CD4-positive, alpha-beta T cell treated with Interleukin-4 for 4 hours (primary cell): ENCODE results near the gene PRR5L.

Experiments
- DNase-seq: peaks from one replicate; pipeline ENCODE4 v3.0.0-alpha.2; 2020

The PRR5L gene

DNA sequence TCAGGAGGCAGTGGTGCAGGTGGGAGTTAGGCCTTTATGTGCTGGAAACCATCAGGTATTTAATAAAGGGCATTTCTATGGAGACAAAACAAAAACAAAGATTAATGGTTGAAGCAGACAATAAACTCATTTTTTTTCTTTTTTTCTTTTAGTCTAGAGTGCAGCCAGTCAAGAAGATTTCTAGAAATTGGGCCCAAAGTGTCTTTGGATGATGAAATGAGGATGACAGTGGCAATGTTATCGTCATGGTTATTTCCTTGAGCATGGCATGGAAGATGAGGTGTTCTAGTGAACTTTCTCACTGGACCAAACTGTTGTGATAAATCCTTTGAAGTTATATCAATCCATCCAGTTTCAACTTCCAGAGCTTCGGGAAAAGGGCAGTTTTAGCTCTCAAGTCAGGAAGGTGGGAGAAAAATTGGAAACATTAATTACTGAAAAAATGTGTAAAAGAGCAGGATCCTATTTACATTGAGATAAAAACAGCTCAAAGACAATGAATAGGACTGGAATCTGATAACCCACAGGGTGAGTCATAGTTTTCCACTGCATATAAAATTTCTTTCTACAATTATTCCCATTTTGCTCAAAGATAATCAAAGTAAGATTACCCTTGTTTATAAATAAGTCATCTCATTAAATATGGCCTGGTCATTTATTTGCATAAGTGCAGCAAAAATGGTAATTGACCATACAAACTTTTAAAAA, 33.0 kb downstream of the PRR5L start:
- no peak for DNase-seq

DNA sequence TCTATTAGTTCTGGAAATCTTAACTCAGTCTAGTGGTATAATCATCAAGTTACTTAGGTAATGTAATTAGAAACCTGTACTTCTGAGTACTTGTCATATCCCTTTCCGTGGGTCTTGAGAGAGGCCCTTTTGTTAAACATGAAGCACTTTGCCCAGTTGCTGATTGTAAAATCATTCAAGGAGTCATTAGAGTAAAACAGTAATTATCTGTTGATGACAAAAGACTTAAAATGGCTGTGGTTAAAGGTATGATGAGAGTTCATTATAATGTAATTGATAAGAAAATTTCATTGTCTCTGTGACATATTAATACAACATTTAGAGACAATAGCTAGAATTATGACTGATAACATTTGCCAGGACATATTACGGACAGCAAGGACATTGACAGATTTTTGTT, 34.3 kb downstream of the PRR5L start:
- DNase-seq = no peak

DNA sequence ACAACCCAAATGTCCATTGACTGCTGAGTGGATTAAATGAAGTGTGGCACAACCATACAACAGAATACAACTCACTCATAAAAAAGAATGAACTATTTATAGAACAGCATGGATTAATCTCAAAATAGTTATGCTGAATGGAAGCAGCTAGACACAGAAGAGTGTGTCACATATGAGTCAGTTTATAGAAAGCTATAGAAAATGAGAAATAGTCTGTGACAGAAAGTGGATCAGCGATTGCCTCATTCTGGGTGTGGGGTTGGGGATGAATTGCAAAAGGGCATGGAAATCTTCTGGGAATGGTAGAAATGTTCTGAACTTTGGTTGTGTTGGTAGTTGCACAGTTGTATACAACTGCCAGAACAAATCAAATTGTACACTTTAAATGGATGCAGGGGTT, 37.4 kb downstream of the PRR5L start:
- DNase-seq = no peak

DNA sequence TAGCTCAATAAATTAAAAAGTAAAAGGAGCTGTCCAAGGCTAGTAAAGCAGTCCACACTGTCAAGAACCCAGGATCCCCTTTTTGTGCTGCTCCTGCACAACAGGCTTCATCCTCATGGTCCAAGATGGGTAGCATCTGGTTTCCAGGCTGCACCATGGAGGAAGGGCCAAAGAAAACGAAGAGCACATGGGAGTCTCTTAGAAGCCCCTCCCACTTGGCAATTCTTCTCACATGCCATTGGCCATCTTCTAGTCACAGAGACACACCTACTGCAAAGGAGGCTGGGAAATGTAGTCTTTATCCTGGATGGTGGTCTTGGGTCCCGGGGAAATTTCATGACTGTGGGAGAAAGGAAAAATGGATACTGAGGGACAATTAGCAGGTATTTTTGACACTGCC, 37.8 kb downstream of the PRR5L start:
- no peak for DNase-seq

DNA sequence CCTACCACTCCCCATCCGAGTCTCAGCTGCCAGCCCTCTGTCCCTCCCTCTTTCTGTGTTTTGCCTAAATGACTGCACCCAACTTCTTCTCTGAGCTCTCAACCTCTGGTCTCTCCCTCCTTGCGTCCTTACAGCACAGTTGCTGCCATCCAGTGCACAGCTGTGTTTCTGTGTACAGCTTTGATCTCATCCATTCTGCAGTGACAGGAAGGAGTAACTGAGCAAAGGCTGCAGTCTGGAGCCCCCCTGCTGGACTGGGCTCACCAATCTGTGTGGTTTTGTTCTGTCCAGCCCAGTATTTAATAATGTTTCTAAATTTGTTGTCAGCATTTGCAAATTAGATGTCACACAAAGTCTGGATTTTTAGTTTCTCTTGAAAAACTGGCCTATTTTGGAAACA, 43.8 kb downstream of the PRR5L start:
- no peak for DNase-seq

DNA sequence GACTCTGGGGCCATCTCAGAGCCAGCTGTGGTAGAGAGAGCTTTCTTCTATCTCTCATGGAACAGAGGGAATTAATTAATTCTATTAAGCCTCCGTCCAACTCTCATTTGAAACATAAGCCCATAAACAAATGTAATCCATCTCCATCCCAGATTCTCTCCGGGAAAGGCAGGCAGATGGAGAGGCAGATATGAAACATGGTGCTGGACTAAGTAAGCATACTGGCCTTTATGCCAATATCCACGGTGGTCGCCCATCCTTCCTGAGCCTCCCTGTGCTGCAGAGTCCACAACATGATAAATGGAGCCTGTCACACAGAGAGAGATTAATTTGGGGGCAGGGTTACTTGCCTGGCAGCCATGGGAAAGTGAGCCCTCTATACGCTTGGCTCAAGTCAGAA, 44.8 kb downstream of the PRR5L start:
- DNase-seq = no peak

DNA sequence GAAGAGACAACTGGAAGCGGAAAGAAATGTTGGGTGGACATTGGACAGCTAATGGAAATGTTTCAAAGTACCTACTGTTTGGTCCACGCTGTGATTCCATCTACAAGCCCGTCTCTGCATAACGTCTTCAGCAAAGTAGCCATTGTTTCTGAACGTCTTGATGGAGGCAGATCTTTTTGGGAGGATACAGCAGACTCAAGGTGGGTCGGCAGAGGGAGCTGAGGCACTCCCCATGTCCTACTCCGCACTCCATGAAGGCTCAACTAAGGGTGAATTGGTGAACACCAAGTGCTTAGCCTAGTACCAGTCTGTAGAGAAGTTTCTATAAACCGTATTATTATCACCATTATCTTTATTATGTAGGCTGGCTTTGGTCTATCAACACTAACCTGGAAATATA, 45.8 kb downstream of the PRR5L start:
- no peak for DNase-seq

DNA sequence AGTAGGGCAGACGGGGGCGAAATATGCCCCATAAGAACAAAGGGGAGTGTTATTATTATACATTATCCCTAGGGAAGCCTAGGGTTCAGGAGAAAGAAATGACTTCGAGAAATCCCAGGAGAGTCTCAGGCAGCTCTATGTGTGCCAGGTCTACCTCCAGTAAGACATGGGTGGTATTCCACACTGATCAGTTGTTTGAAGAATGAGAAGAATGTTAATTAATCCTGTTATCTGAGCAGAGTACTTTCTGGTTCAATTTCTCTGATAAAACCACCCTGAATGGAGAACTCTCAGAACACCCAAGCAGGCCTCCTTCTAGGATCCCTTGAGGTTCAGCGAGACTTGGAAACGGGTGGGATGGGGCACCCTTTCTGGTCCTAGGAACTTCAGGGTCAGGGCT, 46.2 kb downstream of the PRR5L start:
- no peak for DNase-seq

DNA sequence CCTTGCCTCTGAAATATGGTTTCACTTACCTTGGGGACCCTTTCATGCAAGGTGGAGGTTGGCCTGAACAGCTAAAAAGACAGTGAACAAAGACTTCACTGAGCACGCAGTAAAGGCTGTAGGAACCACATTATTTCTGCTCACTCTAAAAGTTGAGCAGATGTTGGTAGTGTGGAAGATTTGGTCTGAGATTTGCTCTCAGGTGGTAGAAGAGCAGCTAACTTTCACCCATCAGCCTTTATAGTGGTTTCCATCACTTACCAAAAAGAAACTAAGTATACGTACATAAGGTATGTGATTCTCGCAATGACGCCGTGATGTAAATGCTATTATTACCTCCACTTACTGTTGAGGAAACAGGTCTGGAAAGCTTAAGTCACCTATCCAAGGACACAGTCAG, 47.3 kb downstream of the PRR5L start:
- DNase-seq = no peak

DNA sequence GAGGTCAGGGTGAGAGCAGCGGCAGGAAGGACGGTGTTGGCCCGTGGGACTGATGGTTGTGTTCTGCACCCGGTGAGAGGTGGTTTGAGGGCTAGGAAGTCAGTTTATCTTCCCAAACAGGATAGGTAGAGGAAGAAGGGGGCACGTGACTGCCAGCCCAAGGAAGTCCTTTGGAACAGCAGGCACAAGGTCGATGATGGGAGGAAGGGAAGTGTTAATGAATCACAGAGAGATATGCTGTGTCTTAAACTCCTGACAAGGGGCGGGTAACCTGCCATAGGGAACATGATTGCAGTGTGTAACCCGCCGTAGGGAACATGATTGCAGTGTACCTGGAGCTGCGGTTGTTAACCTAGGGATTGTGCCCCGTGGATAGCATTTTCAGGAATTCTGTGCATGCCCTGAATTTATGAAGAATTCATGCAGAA, 49.0 kb downstream of the PRR5L start:
- DNase-seq = no peak

DNA sequence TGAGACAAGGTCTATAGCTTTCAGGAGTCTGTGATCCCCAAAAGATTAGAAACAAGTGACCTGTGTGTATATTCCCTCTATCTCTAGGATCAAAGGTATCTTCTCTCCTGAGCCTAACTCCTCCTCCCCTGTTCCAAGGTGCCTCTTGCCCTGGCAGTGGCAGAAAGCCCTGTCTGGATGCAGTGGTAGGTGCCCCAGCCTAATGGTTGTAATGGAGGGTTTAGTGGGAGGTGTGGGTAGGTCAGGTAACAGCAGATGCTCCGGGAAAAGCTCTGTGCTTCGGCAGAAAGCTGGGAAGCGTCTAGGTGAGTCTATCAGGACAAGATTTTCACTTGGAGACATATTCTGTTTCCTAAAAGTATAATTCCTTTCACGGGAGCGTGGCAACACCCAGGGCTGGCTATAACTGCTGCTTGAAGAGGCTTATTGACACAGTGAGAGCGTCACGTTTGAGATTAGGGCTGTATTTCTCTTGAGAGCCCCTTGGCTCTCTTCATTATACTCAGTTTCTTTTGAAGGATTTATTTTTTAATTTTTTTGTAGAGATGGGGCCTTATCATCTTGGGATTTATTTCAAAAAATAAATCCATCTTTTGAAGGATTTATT, 49.5 kb downstream of the PRR5L start:
- no peak for DNase-seq

DNA sequence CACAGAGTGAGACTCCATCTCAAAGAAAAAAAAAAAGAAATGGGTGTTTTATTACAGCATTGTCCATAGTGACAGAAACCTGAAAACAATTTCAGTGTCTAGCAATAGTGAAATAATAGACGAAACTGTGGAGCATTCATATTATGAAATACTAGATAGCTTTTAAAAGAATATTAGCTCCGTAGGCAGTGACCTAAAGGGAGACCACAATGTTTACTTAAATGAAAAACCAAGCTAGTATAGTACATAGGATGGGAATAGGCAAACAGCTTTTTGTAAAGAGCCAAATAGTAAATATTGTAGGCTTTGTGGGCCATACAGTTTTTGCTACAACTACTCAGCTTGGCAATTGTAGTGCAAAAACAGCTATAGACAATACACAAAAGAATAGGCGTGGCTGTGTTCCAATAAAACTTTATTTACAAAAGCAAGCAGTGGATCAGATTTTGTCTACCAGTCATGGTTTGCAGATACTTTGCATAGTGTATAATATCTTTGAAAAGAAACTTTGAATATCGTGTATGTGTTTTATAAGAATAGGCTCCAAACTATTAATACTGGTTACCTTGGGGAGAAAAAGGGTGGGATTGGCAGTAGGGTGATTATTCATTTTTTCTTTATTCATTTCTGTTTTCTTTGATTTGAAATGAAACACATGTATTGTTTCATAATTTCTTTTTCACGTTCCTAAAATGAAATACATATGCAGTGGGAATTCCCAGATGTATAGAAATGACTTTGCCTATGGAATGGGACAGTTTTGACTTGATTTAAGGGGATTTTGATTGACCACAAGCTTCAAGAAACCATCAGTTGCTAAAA, 50.7 kb downstream of the PRR5L start:
- no peak for DNase-seq

DNA sequence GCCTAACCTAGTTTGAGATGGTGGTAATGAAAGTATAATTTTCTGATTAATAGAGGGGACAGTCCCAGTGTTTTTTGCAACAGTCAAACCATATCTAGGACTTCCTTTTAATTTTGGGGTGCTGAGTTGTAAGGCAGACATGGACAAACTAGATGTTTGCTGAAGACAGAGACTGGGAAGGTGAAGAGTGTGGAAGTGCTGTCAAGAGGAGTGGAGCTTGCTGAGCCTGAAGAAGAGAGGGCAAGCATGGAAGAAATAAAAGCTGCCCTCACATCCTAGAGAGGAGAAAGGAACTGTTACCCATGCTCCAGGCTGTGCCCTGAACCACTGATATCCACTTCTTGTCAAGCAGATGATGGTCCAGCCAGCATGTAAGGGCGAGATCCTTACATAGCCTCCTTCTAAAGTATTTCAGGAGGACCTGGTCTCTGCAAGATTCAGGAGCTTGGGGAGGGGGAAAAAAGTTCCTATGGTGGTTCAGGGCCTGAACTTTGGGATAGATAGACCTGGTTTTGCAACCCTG, 51.4 kb downstream of the PRR5L start:
- DNase-seq = no peak

DNA sequence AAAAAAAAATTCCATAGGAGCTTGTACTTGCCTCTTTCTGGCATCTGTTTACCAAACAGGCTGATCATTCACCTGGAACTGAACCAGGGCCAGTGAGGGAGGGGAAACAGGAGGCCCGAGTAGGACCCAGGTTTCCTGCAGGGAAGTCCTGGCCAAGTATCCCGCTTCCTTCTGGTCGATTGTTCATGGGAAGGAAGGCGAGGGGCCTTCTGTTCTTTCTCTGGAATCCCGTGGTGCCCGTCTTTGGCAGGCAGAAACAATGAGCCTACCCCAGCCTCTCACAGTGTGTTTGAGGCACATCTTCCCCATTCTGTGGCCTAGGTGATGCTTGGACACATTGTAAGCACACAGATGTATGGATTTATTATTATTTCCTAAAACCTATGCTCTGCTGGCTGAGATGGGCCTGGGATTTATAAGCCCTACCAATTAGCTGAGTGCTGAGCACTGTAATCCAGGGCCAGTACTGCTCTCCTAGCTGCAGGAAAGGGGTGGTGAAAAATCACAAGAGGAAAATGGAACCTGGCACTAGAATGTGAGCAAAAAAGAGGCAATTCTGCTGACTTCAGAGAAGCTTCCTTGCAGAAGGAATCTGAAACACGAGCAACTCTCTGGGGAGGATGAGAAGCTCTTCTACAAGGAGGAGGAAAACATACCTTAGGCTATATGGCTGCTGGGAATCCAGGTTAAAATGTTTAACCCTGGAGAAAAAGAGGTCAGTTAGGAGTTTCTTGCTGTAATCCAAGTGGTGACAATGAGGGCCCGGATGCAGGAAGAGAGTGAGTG, 53.5 kb downstream of the PRR5L start:
- DNase-seq = no peak

DNA sequence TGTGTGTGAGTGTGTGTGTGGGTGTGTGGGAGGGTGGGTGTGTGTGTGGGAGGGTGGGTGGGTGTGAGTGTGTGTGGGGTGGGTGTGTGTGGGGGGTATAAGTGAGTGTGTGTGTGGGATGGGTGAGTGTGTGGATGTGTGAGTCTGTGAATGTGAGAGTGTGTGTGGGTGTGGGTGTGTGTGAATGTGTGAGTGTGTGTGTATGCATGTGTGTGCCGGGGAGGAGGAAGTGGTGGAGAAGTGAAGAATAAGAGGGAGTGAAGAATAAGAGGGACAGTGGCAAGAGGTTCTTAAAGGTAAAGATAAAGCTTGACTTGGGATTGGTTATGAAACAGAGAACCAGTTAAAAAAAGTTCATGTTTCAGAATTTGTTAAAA, 54.0 kb downstream of the PRR5L start:
- DNase-seq = no peak

DNA sequence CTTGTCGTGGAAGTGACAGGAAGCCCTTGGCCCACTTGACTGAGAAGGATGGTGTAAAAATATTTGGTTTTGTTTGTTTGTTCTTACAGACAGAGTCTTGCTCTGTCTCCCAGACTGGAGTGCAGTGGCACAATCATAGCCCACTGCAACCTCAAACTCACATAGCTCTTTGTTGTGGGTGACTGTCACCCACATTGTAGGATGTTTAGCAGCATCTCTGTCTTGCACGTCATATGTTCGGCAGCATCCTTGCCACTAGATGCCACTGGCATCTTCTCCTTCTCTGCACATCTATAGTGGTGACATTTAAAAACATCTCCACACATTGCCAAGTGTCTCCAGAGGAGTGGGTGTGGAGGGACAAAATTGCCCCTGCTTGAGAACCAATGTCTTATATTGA, 56.8 kb downstream of the PRR5L start:
- DNase-seq = peak; percentile 88

DNA sequence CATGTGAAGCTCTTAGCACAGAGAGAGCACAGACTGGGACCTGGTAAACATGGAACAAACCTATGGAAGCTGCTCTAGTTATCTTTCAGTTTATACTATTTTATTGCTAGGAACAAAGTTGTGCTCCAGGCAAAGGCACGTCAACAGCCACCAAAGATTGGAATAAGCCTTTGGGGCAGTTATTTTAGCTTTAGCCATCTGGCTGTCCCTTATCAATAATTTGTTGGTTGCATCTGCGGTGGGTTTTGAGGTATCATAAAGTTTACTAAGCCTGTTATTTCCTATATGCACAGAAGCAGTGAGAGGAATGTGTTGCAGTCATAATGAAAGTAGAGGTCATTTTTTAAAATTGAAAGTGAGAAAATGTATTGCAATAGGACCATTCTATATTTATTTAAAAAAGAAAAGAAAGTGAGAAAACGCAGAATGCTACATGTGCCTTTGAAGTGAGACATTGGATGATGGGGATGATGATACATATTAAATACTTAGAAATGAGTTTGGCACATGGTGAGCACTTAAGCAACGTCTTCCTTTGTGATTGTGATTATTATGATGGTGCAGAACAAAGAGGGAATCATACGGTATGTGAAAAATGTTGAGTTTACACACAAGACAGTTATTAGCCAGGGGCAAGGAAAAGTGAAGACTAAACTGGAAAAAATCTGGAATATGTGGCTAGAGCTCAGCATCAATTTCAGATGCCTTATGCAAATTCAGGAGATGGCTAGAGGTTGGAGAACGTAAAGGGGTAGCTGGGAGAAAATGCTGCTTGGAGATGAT, 58.3 kb downstream of the PRR5L start:
- no peak for DNase-seq

DNA sequence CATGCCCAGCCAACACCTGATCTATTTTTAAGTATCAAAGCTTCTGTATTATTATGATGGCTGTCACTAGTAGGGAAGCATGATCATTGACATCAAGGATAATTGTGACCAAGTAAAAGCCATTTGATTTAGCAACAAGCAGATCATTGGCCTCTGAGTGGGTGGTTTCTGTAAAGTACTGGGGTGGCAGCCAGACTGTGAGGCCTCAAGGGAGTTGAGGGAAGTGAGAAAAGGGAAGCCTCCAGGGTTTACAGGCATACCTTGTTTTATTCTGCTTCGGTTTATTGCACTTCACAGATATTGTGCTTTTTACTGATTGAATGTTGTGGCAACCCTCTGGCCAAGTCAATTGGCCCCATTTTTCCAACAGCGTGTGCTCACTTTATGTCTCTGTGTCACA, 60.1 kb downstream of the PRR5L start:
- no peak for DNase-seq

DNA sequence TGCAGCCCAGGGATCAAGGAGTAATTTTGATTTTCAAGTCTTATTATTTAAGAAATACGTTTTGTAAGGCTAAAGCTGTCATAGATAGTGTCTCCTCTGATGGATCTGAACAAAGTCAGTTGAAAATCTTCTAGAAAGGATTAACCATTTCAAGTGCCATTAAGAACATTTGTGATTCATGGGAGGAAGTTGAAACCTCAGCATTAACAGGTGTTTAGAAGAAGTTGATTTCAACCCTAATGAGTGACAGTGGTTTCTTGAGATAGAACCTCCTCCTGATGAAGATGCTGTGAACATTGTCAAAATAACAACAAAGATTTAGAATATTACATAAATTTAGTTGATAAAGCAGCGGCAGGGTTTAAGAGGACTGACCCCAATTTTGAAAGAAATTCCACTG, 61.7 kb downstream of the PRR5L start:
- peak; percentile 39 for DNase-seq

DNA sequence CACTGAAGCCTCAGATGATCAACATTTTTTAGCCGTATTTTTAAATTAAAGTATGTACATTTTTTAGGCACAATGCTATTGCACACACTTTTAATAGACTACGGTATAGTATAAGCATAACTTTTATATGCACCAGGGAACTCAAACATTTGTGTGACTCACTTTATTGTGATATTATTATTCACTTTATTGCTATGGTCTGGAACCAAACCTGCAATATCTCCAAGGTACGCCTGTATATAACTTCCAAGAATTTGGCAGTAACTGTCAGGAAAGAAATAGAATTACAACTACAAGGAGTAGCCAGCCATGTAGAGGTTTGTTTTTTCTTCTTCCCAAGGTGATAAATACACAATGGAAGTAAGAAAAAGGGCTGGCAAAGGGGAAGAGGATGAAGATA, 62.3 kb downstream of the PRR5L start:
- no peak for DNase-seq

DNA sequence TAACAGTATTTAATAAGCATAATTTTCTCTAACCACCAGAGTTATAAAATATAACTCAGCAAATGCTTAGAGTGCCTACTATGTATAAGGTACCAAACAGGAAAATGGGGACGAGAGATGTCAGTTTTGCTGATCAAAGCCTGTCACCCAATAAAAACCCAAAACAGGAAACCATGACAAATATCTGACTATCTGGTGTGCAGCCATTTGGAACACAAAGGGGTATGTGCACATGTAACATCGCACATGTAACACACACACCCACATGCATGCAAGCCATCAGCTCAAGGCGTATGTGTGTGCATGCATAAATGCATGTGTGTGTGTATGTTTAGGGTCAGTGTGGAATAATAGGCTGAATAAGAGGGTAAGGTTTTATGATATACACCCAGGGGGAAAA, 64.2 kb downstream of the PRR5L start:
- DNase-seq = peak; percentile 59

DNA sequence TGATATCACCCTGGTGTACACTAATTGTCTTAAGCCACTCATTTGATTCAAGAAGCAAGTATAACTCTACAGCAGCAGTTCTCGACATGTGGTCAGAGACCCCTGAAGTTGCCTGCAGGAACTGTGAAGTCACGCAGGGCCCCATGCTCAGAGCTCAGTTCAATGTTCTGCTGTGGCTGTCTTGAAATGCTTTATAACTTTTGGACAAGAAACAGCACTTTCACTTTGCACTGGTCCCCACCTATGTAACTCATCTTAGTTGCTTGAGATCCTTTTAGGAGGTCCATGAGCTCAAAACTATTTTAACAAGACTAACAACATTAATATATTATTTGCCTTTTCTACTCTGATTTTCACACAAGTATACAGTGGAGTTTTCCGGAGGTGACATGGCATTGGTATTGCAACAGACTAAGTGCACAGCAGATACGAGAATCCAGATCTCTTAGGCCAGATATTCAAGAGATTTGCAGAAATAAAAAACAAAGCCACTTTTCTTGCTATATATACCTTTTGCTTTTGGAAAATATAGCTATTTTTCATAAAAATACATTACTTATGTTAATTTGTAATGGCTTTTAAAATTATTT, 64.8 kb downstream of the PRR5L start:
- no peak for DNase-seq
